ENCODE results near the gene UTP11. TPM values are rescaled to one million over a fixed set of nuclear protein-coding genes. Genes with fewer than 3 reads are reported as not detected.

The UTP11 gene

DNA sequence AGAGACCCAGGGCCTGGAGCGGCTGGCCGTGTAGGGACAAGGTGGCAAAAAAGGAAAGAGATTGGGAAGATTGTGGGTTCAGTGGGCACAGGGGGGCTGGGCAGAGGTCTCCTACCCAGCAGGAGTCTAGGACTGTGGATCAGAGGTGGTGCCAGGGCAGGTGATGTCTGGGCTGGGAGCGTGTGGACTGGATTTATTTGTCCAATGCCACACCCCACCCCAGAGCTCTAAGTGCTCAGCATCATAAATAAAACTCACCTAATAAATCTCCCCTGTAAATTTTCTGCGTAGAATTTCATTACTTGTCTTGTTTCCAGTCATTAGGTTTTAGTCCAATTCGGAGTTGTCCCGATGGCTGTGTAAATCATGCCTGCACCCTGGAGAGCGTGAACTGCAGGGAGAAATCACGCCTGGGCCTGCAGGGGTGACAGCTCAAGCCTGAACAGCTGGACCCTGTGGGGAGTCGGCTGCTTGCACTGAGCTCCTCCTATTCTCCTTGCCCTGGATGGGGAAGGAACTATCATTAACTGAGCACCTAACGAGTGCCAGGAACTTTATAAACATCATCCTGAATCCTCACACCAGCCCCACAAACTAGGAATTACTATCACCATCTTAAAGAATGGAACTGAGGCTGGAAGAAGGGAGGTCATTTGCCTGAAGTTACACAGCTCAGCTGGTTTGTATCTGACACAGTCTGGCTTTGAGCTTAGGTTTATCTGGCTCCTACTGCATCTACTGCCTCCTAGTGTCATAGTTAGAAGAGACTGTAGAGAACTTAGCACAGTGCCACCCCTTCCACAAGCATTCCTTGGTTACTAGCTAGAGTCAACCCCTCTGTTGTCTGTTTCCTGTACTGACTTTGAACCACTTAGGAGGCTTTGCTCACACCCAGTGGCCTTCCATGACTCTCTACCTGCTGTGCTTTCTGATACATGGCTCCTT is 59.0 kb downstream of the UTP11 start:
- Histone ChIP-seq H3K36me3 (ENCODE audit: insufficient read depth, low read length) (no peaks in the 10 kb centered on the region), H3K4me1 (ENCODE audit: control insufficient read depth, insufficient read depth, low read length) (no peaks in the 10 kb centered on the region), H3K9ac (ENCODE audit: low read depth, low read length) (no peak overlapping the region), H3K4me3 (ENCODE audit: low read length) (no peak overlapping the region), H3K9me3 (replicated peaks; ENCODE audit: low read length) (no peaks in the 10 kb centered on the region), H3K27me3 (ENCODE audit: control insufficient read depth, insufficient read depth, low read length) (peaks cover 68% of the 10 kb centered on the region), H3K4me2 (ENCODE audit: low read length) (no peak overlapping the region)

DNA sequence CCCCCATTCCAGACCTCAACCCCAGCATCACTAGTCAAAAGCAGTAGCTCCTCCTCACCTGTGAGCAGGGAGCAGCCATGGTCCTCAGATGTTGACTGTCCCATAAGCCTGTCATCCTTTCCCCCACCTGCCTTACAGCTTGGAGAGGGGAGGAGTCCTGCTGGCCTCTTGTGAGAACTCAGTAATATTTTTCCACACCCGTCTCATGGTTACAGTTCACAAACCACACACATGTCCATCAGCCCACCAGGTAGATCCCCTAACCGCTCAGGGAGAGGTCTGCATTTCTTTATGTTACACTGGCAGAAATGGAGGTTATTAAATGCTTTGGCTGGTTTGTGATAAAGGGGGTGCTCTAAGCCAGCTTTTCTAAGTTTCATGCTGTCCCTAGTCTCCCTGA is 60.3 kb downstream of the UTP11 start:
- Histone ChIP-seq H3K4me3 (ENCODE audit: low read length) (no peak overlapping the region), H3K36me3 (ENCODE audit: insufficient read depth, low read length) (no peaks in the 10 kb centered on the region), H3K9ac (ENCODE audit: low read depth, low read length) (no peak overlapping the region), H3K4me1 (ENCODE audit: control insufficient read depth, insufficient read depth, low read length) (no peaks in the 10 kb centered on the region), H3K4me2 (ENCODE audit: low read length) (no peak overlapping the region), H3K9me3 (replicated peaks; ENCODE audit: low read length) (no peaks in the 10 kb centered on the region), H3K27me3 (ENCODE audit: control insufficient read depth, insufficient read depth, low read length) (peaks cover 59% of the 10 kb centered on the region)

DNA sequence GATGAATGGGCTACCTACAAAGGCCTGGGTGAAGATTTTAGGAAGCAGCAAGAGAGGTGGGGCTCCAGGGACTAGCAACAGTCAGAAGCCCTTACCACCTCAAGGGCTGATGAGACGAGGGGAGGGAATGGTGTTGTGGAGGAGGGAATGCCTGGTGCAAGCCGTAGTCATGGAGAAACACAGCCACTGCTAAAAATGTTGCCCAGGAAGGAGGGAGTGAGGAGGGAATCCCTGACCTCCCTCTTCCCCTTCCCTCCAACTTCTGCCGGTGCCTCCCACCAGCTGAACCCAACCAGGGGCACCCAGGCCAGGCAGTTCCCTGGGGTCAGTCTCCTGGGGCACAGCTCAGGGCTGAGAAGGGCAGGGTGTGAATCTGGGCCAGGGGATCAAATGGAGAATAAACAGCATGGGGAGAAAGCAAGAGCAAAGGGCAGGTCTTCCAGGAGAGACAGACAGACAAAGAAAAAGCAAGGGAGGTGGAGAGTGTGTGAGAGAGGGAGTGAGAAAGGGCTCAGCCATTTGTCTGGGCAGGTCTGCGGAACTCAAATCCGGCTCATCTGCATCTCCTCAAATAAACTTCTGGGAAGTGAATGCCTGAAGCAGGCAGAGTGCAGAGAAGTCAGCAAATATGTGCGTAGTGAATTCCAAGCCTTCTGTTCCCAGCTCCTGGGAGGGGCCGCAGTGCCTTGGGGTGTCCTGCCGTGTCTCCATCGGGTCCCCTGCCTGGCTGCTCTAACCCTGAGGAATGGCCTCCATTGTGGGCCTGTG is 61.2 kb downstream of the UTP11 start:
- Histone ChIP-seq H3K9ac (ENCODE audit: low read depth, low read length) (no peak overlapping the region), H3K4me3 (ENCODE audit: low read length) (no peak overlapping the region), H3K27me3 (ENCODE audit: control insufficient read depth, insufficient read depth, low read length) (peaks cover 50% of the 10 kb centered on the region), H3K4me2 (ENCODE audit: low read length) (no peak overlapping the region), H3K4me1 (ENCODE audit: control insufficient read depth, insufficient read depth, low read length) (no peaks in the 10 kb centered on the region), H3K36me3 (ENCODE audit: insufficient read depth, low read length) (no peaks in the 10 kb centered on the region), H3K9me3 (replicated peaks; ENCODE audit: low read length) (no peaks in the 10 kb centered on the region)

DNA sequence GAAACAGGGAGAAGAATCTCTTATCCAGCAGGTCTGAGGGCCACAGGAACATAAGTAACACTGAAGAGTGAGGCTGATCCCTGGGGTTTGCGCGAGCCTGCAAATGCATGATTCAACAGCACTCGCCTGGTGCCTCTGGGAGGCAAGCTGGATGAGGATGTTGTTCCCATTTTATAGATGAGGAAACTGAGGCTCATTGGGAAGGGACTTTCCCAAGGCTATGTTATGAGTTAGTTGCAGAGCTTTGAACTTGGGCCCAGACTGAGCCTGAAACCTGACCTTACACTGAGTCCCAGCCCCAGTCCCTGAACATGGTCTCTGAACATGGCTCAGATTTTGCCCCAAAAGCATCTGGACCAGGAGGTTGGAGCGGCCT is 61.8 kb downstream of the UTP11 start:
- Histone ChIP-seq H3K36me3 (ENCODE audit: insufficient read depth, low read length) (no peaks in the 10 kb centered on the region), H3K9me3 (replicated peaks; ENCODE audit: low read length) (no peaks in the 10 kb centered on the region), H3K4me1 (ENCODE audit: control insufficient read depth, insufficient read depth, low read length) (no peaks in the 10 kb centered on the region), H3K4me2 (ENCODE audit: low read length) (no peak overlapping the region), H3K27me3 (ENCODE audit: control insufficient read depth, insufficient read depth, low read length) (peaks cover 49% of the 10 kb centered on the region), H3K9ac (ENCODE audit: low read depth, low read length) (no peak overlapping the region), H3K4me3 (ENCODE audit: low read length) (no peak overlapping the region)

Small RNAs within 50 kb of the gene (small RNA-seq; reads per million reads assigned to genes)
- not detected for gene RNU6-510P
